ENCODE measurements around the gene BRMS1.

- TF ChIP-seq, protein P1, sequence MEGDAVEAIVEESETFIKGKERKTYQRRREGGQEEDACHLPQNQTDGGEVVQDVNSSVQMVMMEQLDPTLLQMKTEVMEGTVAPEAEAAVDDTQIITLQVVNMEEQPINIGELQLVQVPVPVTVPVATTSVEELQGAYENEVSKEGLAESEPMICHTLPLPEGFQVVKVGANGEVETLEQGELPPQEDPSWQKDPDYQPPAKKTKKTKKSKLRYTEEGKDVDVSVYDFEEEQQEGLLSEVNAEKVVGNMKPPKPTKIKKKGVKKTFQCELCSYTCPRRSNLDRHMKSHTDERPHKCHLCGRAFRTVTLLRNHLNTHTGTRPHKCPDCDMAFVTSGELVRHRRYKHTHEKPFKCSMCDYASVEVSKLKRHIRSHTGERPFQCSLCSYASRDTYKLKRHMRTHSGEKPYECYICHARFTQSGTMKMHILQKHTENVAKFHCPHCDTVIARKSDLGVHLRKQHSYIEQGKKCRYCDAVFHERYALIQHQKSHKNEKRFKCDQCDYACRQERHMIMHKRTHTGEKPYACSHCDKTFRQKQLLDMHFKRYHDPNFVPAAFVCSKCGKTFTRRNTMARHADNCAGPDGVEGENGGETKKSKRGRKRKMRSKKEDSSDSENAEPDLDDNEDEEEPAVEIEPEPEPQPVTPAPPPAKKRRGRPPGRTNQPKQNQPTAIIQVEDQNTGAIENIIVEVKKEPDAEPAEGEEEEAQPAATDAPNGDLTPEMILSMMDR (IDR thresholded peaks at IDR 0.05; ENCODE audit: low read length), result no peak
- TF ChIP-seq EZH2phosphoT487 (IDR thresholded peaks at IDR 0.05; ENCODE audit: low read length), result no peak
- TF ChIP-seq EZH2 (optimal IDR thresholded peaks at IDR 0.05; ENCODE audit: low read depth, low read length), result no peak
Measured at GRCh38 chr11:66302656-66303055, 42.2 kb downstream of the BRMS1 start.

All from MM.1S (cell line).